Kidney capillary endothelial cell (primary cell): Measurements from ENCODE around the gene STX4.
A peak's percentile ranks its signal among the peaks of the same experiment; 100 is the strongest.

ENCODE experiments used
- DNase-seq: peaks from one replicate; pipeline ENCODE4 v3.0.0-alpha.2; 2018; ENCODE audit warnings: low spot score

The STX4 gene

GRCh38 chr16:31032736-31033708, at the start of gene STX4:
TSS of gene STX4 (plus strand) at chr16:31033558. CDS start at chr16:31033806, 248 bp downstream.
- DNase-seq: peak; percentile 96

GRCh38 chr16:30983898-30984610, 49.3 kb upstream of the STX4 start:
- DNase-seq: no peak

- DNase-seq: peak; percentile 73
Observed at GRCh38 chr16:30984669-30985400, 48.5 kb upstream of the STX4 start, which contains the start of gene HSD3B7. TSS of gene HSD3B7 (plus strand) at chr16:30985207. CDS start at chr16:30985659, 452 bp downstream.

- no peak for DNase-seq
Observed at GRCh38 chr16:30985401-30986128, 47.8 kb upstream of the STX4 start.

GRCh38 chr16:30986129-30986991, 47.0 kb upstream of the STX4 start:
- DNase-seq: no peak

GRCh38 chr16:30987581-30988190, 45.7 kb upstream of the STX4 start:
- DNase-seq: no peak

GRCh38 chr16:30989469-30990047, 43.8 kb upstream of the STX4 start:
- DNase-seq: no peak

- DNase-seq: no peak
Observed at GRCh38 chr16:30990105-30990504, 43.3 kb upstream of the STX4 start.

- no peak for DNase-seq
Observed at GRCh38 chr16:30991052-30991451, 42.3 kb upstream of the STX4 start.

GRCh38 chr16:30992276-30992780, 41.0 kb upstream of the STX4 start:
- DNase-seq: no peak

GRCh38 chr16:30992931-30993816, 40.2 kb upstream of the STX4 start:
- DNase-seq: no peak

- DNase-seq: no peak
Observed at GRCh38 chr16:30995927-30996323, 37.4 kb upstream of the STX4 start.

GRCh38 chr16:30996324-30996984, 36.9 kb upstream of the STX4 start:
- DNase-seq: no peak

- DNase-seq: peak; percentile 38
Observed at GRCh38 chr16:30996985-30997724, 36.2 kb upstream of the STX4 start.

GRCh38 chr16:30997725-30998711, 35.3 kb upstream of the STX4 start:
- DNase-seq: no peak
